ENCODE results near the gene KRTAP10-6. TPM values are rescaled to one million over a fixed set of nuclear protein-coding genes. Genes with fewer than 3 reads are reported as not detected.

The KRTAP10-6 gene
- total RNA-seq, 1 experiment from 2014 or later, result not detected

GRCh38 chr21:44599264-44600029 lies 7.1 kb upstream of the KRTAP10-6 start:
- no peak for ATAC-seq
- no peaks in the 10 kb centered on the region for H3K36me3 ChIP-seq (ENCODE audit: low read depth, low read length)
- H3K79me2 ChIP-seq (ENCODE audit: low read length), result no peaks in the 10 kb centered on the region
- H3K27me3 ChIP-seq (ENCODE audit: low read length), result no peaks in the 10 kb centered on the region
- H3K9me2 ChIP-seq (replicated peaks; ENCODE audit: low read length), result no peaks in the 10 kb centered on the region
- H4K20me1 ChIP-seq (ENCODE audit: low read length), result no peaks in the 10 kb centered on the region
- H3K9me3 ChIP-seq (ENCODE audit: low read length), result no peaks in the 10 kb centered on the region
- intact Hi-C loops (cut with micrococcal nuclease), result no loop called here
- no peak overlapping the region for H3K27ac ChIP-seq (ENCODE audit: low read length)
- H3K4me2 ChIP-seq (ENCODE audit: low read length), result no peak overlapping the region
- no peak overlapping the region for H3K4me3 ChIP-seq (ENCODE audit: low read length)
- H3F3A ChIP-seq (ENCODE audit: low read length, unreplicated experiment), result no peaks in the 10 kb centered on the region
- H3K9ac ChIP-seq (ENCODE audit: low read length), result no peak overlapping the region
- BruUV-seq (replicated peaks), result no TSS peak
- CTCF ChIA-PET, result no interaction called here
- H2AFZ ChIP-seq (ENCODE audit: low read length), result no peak overlapping the region
- POLR2A ChIA-PET (ENCODE audit: unreplicated experiment), result no interaction called here
- no peak for DNase-seq
- H3K4me1 ChIP-seq (ENCODE audit: insufficient read depth, low read length), result peaks cover 12% of the 10 kb centered on the region
- TF ChIP-seq EZH2 (IDR thresholded peaks at IDR 0.05; ENCODE audit: low read length, unreplicated experiment) (no peak), CTCF (conservative IDR thresholded peaks at IDR 0.05; ENCODE audit: low read depth, low read length) (no peak), EZH2phosphoT487 (IDR thresholded peaks at IDR 0.05; ENCODE audit: borderline replicate concordance, low read length) (no peak)

- no peak overlapping the region for H2AFZ ChIP-seq (ENCODE audit: low read length)
These were observed 5.8 kb upstream of the KRTAP10-6 start for GRCh38 chr21:44598061-44598460.

More at GRCh38 chr21:44598061-44598460, 5.8 kb upstream of the KRTAP10-6 start:
- no peak for TF ChIP-seq EZH2 (IDR thresholded peaks at IDR 0.05; ENCODE audit: low read length, unreplicated experiment)
- TF ChIP-seq EZH2phosphoT487 (IDR thresholded peaks at IDR 0.05; ENCODE audit: borderline replicate concordance, low read length), result no peak
- no peak for TF ChIP-seq CTCF (conservative IDR thresholded peaks at IDR 0.05; ENCODE audit: low read depth, low read length)
- no peak overlapping the region for H3K4me3 ChIP-seq (ENCODE audit: low read length)
- no peak overlapping the region for H3K9ac ChIP-seq (ENCODE audit: low read length)
- ATAC-seq (no peak), DNase-seq (no peak)
- H3K4me2 ChIP-seq (ENCODE audit: low read length), result no peak overlapping the region
- no TSS peak for BruUV-seq (replicated peaks)
- H3K27me3 ChIP-seq (ENCODE audit: low read length), result no peaks in the 10 kb centered on the region
- H3K79me2 ChIP-seq (ENCODE audit: low read length), result no peaks in the 10 kb centered on the region
- H3K4me1 ChIP-seq (ENCODE audit: insufficient read depth, low read length), result peaks cover 12% of the 10 kb centered on the region
- H3K27ac ChIP-seq (ENCODE audit: low read length), result no peak overlapping the region
- H3K36me3 ChIP-seq (ENCODE audit: low read depth, low read length), result no peaks in the 10 kb centered on the region
- no peaks in the 10 kb centered on the region for H3F3A ChIP-seq (ENCODE audit: low read length, unreplicated experiment)
- H3K9me2 ChIP-seq (replicated peaks; ENCODE audit: low read length), result no peaks in the 10 kb centered on the region
- ChIA-PET POLR2A (ENCODE audit: unreplicated experiment) (no interaction called here), CTCF (no interaction called here)
- no peaks in the 10 kb centered on the region for H3K9me3 ChIP-seq (ENCODE audit: low read length)
- H4K20me1 ChIP-seq (ENCODE audit: low read length), result no peaks in the 10 kb centered on the region
- intact Hi-C loops (cut with micrococcal nuclease), result no loop called here

Data from PC-3 (cell line).